SK-N-MC (cell line): ENCODE measurements around the gene GIGYF2.

Experiments
- EZH2 ChIP-seq: fragments of 200-600 bp; sonication (generic); IDR thresholded peaks from one replicate; pipeline ENCODE4 v1.6.1; 2017; ENCODE audit warnings: antibody characterized with exemption
- POLR2AphosphoS5 ChIP-seq: IDR thresholded peaks from 2 replicates; pipeline ENCODE4 v1.6.1; 2012; ENCODE audit warnings: mild to moderate bottlenecking, low read depth, low read length, borderline replicate concordance

GRCh38 chr2:232887171-232887850 lies 190.2 kb downstream of the GIGYF2 start:
- TF ChIP-seq POLR2AphosphoS5 (no peak), EZH2 (no peak)
